Heart right ventricle (tissue), 16 donors: Measurements from ENCODE around the gene NEUROG2. TPM values are rescaled to one million over a fixed set of nuclear protein-coding genes. Genes with fewer than 3 reads are reported as not detected.
"Not testable (repeated sequence)": the region's sequence is repeated elsewhere in the genome, so short reads cannot be mapped to it uniquely, and the experiment has no call there.

Experiments used
- ATAC-seq, 8 donors: fragments of 200-7000 bp; cut with Tn5 transposase; one replicate each; pipeline ENCODE4 v1.9.1; 2020; ENCODE audit warnings: mild to moderate bottlenecking in 8 of 8, moderate library complexity in 8 of 8, moderate number of reproducible peaks in 1 of 8
- DNase-seq, 2 donors: peaks; one replicate each; pipeline ENCODE4 v3.0.0-alpha.2; 2020
- H3K27ac ChIP-seq, 10 donors: fragments of 200-600 bp; sonication (generic) in 2 of 10; one replicate each; pipeline versions ENCODE4 v1.5.0 to v1.8.0; 2020 to 2022; ENCODE audit warnings: mild to moderate bottlenecking in 3 of 10
- H3K27me3 ChIP-seq, 7 donors: fragments of 200-600 bp; one replicate each; pipeline ENCODE4 v1.8.0; 2021 to 2022; ENCODE audit warnings: mild to moderate bottlenecking in 2 of 7
- H3K36me3 ChIP-seq, 9 donors: fragments of 200-600 bp; sonication (generic) in 1 of 9; one replicate each; pipeline versions ENCODE4 v1.5.0 to v1.8.0; 2020 to 2022; ENCODE audit warnings: mild to moderate bottlenecking in 2 of 9
- H3K4me1 ChIP-seq, 9 donors: fragments of 200-600 bp; sonication (generic) in 1 of 9; one replicate each; pipeline versions ENCODE4 v1.5.0 to v1.8.0; 2020 to 2022; ENCODE audit warnings: mild to moderate bottlenecking in 4 of 9
- H3K4me3 ChIP-seq, 10 donors: fragments of 200-600 bp; sonication (generic) in 2 of 10; one replicate each; pipeline versions ENCODE4 v1.5.0 to v1.8.0; 2020 to 2022; ENCODE audit warnings: mild to moderate bottlenecking in 7 of 10, moderate library complexity in 2 of 10
- H3K9me3 ChIP-seq, 11 donors: fragments of 200-600 bp in 10 of 11; sonication (generic) in 2 of 11; one replicate each; pipeline versions ENCODE4 v1.5.0 to v1.8.0; 2013 to 2022; ENCODE audit warnings: mild to moderate bottlenecking in 2 of 11, control low read depth in 1 of 11, moderate library complexity in 1 of 11
- CTCF ChIP-seq, 9 donors: fragments of 200-600 bp; sonication (generic) in 2 of 9; IDR thresholded peaks; one replicate each; pipeline versions ENCODE4 v1.5.0 to v1.8.0; 2021 to 2022; ENCODE audit warnings: antibody characterized with exemption in 9 of 9, mild to moderate bottlenecking in 5 of 9, moderate library complexity in 1 of 9
- WGBS, 2 donors: extraction: QIAGEN DNeasy Blood & Tissue Kit; methylation state at CpG; one replicate each; pipeline ENCODE4 v1.1.7; 2013; ENCODE audit warnings: inconsistent platforms in 1 of 2; 5-methylcytosine and 5-hydroxymethylcytosine counted together
- intact Hi-C, 10 donors: fragments of 100-400 bp; cut with DNase I; formaldehyde crosslinking; loops; one replicate each; pipeline versions ENCODE4 v1.11.1 to v1.14.2; 2022
- polyA plus RNA-seq, 2 donors: library from polyadenylated mRNA; stranded (reverse); fragments of 200-250 nt; gene quantifications; one replicate each; pipeline ENCODE4 v1.2.3, GENCODE V29; 2013
- total RNA-seq, 10 donors: library from RNA; stranded (reverse); fragmentation: NEBNext Ultra II Directional in 3 of 10; extraction: Animal tissue kit (Norgen Biotek cat#: 25700) in 3 of 10; gene quantifications; one replicate each; pipeline versions ENCODE4 v1.2.1 to v1.2.4, GENCODE V29; 2021 to 2023
- donor health status: Arrhythmogenic right ventricular cardiomyopathy.
- donor health status: ischemic (EF 13 %, LVEDD 7.1; RV severe dilation, severe dysfunction).
- donor health status: healthy with polysubstance abuse.
- donor health status: DM: no; HTN: yes; CAD: no.
- donor health status: DM: no; HTN: no; CAD: no.
- donor health status: ischemic (EF 25% LVEDD 6.9; RV normal size, moderate dysfunction).
- donor health status: ischemic (EF 25% LVEDD 5.7; RV mildly dilated, moderate dysfunction).
- donor health status: healthy.
- donor health status: DM: yes; HTN: yes; CAD: no.
- donor health status: Ischemic cardiomyopathy.
- donor health status: ischemic (EF 35%, LVEDD 5.7; RV mildly dilated, moderate dysfunction).
- donor health status: nonischemic (EF 11% LVEDD 7.7; RV severe dilation, severe dysfunction).
- donor health status: DM: yes; HTN: yes; CAD: no.
- donor health status: PGD.
- donor health status: ischemic (EF 29% LVEDD 5.4; RV normal size, mild dysfunction).
- donor health status: nonischemic (EF 23%, LVEDD 6.1; RV moderate dilation, normal function).

Gene NEUROG2
- total and polyA plus RNA-seq, 12 donors = not detected

DNA sequence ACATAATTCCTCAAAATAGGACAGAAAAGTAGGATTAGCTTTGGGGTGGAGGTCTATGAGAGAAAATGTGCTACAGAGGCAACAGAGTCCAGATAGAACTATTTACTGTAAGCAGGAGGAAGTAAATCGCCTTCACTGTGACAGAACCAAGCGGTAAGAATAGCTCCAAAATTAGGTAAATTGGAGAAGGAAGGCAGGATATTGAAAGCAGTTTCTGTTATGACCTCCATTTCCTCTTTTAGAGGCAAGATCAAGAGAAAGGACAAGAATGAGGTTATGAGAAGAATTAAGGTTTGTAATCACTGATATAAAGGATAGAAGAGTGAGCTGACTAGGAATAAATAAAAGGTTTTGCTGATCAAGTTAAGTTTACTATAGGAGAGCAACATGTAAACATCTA, 44.1 kb upstream of the NEUROG2 start:
- no peak for ATAC-seq
- Histone ChIP-seq H3K27ac (no peak overlapping the region), H3K27me3 (no peaks in the 10 kb centered on the region), H3K9me3 (no peaks in the 10 kb centered on the region), H3K4me3 (no peak overlapping the region), H3K36me3 (peaks cover 0 to 7% (median 0%) of the 10 kb centered on the region in 9 donors), H3K4me1 (no peaks in the 10 kb centered on the region)
- WGBS, 2 donors = 87 to 91% methylated on average over 2 of the region's 2 CpGs
- DNase-seq = no peak
- intact Hi-C loops = no loop called here
- TF ChIP-seq CTCF (IDR thresholded peaks at IDR 0.05) = no peak

DNA sequence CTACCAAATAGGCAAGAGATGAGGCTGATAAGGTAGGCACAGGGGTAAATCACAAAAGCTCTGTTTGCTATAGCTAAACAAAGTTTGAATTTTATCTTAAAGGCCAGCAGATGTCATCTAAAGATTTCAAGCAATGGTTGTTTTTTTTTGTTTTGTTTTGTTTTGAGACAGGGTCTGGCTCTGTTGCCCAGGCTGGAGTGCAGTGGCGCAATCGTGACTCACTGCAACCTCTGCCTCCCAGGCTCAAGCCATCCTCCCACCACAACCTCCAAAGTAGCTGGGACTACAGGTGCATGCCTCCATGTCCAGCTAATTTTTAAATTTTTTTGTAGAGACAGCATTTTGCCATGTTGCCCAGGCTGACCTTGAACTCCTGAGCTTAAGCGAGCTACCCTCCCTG, 43.1 kb upstream of the NEUROG2 start:
- no peak for ATAC-seq
- H3K27me3 ChIP-seq = no peaks in the 10 kb centered on the region

DNA sequence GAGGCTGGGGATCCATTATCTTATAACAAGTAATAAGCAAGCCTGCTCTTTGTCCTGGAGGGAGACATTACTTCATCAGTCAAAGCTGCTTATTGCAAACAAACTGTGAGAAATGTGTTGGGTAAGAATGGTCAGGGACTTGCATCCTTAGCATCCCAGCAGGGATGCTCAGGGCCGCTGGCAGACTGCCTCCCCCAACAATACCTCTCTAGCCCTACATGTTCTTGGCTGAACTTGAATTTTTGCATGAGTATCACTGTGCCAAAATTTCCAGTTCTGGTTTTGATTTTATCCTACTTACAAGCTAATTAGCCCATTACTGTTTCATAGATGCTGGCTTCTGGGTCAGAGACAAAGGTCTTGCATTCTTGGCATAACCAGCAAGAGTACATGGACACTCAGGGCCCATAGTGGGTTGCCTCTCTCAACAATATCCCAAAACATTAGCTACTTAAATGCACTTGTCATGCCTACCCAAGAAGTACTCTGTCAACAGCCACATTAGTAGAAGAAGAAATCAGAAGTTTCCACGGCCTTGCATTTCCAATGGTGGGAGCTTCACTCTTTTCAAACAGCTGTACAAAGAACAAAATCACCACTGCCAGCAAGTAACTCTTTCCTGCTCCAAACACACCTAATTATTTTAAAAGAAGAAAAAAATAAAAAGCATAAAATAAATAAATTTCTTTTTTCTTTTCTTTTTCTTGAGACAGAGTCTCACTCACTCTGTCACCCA, 41.9 kb upstream of the NEUROG2 start:
- WGBS, 2 donors = 96 to 99% methylated on average over 2 of the region's 2 CpGs
- no peak for TF ChIP-seq CTCF (IDR thresholded peaks at IDR 0.05)
- H3K27ac ChIP-seq = no peak overlapping the region
- ATAC-seq (no peak), DNase-seq (no peak)
- intact Hi-C loops = no loop called here
- H3K4me3 ChIP-seq = no peak overlapping the region
- H3K27me3 ChIP-seq = no peaks in the 10 kb centered on the region
- no peaks in the 10 kb centered on the region for H3K9me3 ChIP-seq
- H3K4me1 ChIP-seq = no peaks in the 10 kb centered on the region
- peaks cover 0 to 15% (median 0%) of the 10 kb centered on the region in 9 donors for H3K36me3 ChIP-seq

More for the DNA sequence above, 43.1 kb upstream of the NEUROG2 start:
- intact Hi-C loops = no loop called here
- 97 to 99% methylated on average over 3 of the region's 3 CpGs for WGBS, 2 donors
- no peaks in the 10 kb centered on the region for H3K4me1 ChIP-seq
- no peak for TF ChIP-seq CTCF (IDR thresholded peaks at IDR 0.05)
- H3K27ac ChIP-seq = no peak overlapping the region
- H3K36me3 ChIP-seq = peaks cover 0 to 7% (median 0%) of the 10 kb centered on the region in 9 donors
- no peak for DNase-seq
- no peak overlapping the region for H3K4me3 ChIP-seq
- no peaks in the 10 kb centered on the region for H3K9me3 ChIP-seq

GRCh38 chr4:112554271-112554670, 38.3 kb upstream of the NEUROG2 start:
- H3K9me3 ChIP-seq, intact Hi-C loops, H3K4me1 ChIP-seq, ATAC-seq, H3K4me3 ChIP-seq, H3K27ac ChIP-seq, H3K27me3 ChIP-seq, DNase-seq: not testable (repeated sequence)
- peaks cover 0 to 15% (median 0%) of the 10 kb centered on the region in 9 donors for H3K36me3 ChIP-seq
- 97 to 100% methylated on average over 2 of the region's 3 CpGs for WGBS, 2 donors

DNA sequence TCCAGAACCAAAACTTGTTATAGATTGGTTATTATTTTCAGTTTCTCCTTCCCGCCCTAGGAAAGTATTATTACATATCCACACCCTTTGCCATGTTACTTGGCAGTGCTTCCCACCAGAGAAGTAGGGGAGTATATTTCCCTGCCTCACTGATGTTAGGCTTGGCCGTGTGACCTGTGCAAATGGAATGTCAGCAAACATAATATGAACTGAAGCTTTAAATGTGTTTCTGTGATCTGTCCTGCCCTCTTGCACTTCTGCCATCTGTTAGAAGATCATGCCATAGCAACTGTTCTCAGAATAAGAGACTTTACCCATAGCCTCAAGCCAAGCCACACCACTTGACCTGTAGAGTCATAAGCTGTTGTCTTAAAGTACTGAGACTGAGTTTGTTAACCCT, 36.7 kb upstream of the NEUROG2 start:
- Histone ChIP-seq H3K27me3 (no peaks in the 10 kb centered on the region), H3K4me1 (no peaks in the 10 kb centered on the region), H3K9me3 (no peaks in the 10 kb centered on the region), H3K27ac (no peak overlapping the region), H3K4me3 (no peak overlapping the region), H3K36me3 (peaks cover 0 to 10% (median 0%) of the 10 kb centered on the region in 9 donors)
- no peak for TF ChIP-seq CTCF (IDR thresholded peaks at IDR 0.05)
- WGBS, 2 donors = 45 to 91% methylated on average over 2 of the region's 2 CpGs
- ATAC-seq = no peak
- no peak for DNase-seq
- intact Hi-C loops = no loop called here
